B cell (primary cell): ENCODE results near the gene KIF14. TPM values are rescaled to one million over a fixed set of nuclear protein-coding genes. Genes with fewer than 3 reads are reported as not detected.

ENCODE experiments used
- ATAC-seq: fragments of 200-7000 bp; cut with Tn5 transposase; one replicate; pipeline ENCODE4 v1.10.0; 2021; ENCODE audit warnings: low read depth, mild to moderate bottlenecking, moderate number of reproducible peaks, moderate library complexity
- CTCF ChIA-PET: fragments of 350-600 bp; sonication (Branson Sonifier 250); formaldehyde crosslinking; loops from one replicate; lab custom pipeline; 2021; ENCODE audit warnings: antibody characterized with exemption, inconsistent platforms; lab: Charles Lee
- POLR2A ChIA-PET: fragments of 350-600 bp; sonication (Branson Sonifier 250); formaldehyde crosslinking; loops from one replicate; lab custom pipeline; 2021; ENCODE audit warnings: antibody characterized with exemption; lab: Charles Lee
- DNase-seq: peaks from one replicate; pipeline ENCODE4 v3.0.0; 2013
- H2AFZ ChIP-seq: 2 replicates; pipeline ENCODE4 v1.6.1; 2012; ENCODE audit warnings: mild to moderate bottlenecking, low read depth, low read length; ENCODE audit not compliant: insufficient read depth, poor library complexity, severe bottlenecking
- H3K27ac ChIP-seq, 2 donors: 1 replicate in 1 of 2; 2 replicates in 1 of 2; pipeline ENCODE4 v1.5.1; 2012 to 2013; ENCODE audit warnings: low read length in 2 of 2, mild to moderate bottlenecking in 2 of 2, moderate library complexity in 1 of 2
- H3K27me3 ChIP-seq, 4 experiments: fragments of 200-600 bp in 1 of 4; sonication (generic) in 1 of 4; replicated peaks in 1 of 4; 1 replicate in 2 of 4; 2 replicates in 2 of 4; pipeline versions ENCODE4 v1.6.1 to v1.7.0; 2013 to 2016; ENCODE audit warnings: low read length in 3 of 4, mild to moderate bottlenecking in 2 of 4, mixed read lengths in 1 of 4, moderate library complexity in 1 of 4; ENCODE audit not compliant: insufficient read depth in 4 of 4, control insufficient read depth in 3 of 4; ENCODE audit errors: control extremely low read depth in 1 of 4
- H3K36me3 ChIP-seq, 2 experiments: replicated peaks in 1 of 2; 1 replicate in 1 of 2; 2 replicates in 1 of 2; pipeline versions ENCODE4 v1.6.1 to v1.7.1; 2013; ENCODE audit warnings: low read length in 1 of 2; ENCODE audit not compliant: insufficient read depth in 2 of 2, control insufficient read depth in 1 of 2; ENCODE audit errors: control extremely low read depth in 1 of 2, extremely low read depth in 1 of 2
- H3K4me1 ChIP-seq, 2 donors: fragments of 200-600 bp in 1 of 2; sonication (generic) in 1 of 2; 1 replicate in 1 of 2; 2 replicates in 1 of 2; pipeline versions ENCODE4 v1.5.1 to v1.6.1; 2013 to 2017; ENCODE audit warnings: low read length in 2 of 2; ENCODE audit not compliant: control insufficient read depth in 2 of 2, insufficient read depth in 2 of 2
- H3K4me2 ChIP-seq: replicated peaks from 2 replicates; pipeline ENCODE3; 2012; ENCODE audit warnings: mild to moderate bottlenecking, low read depth, low read length; ENCODE audit not compliant: poor library complexity, severe bottlenecking
- H3K4me3 ChIP-seq, 5 experiments: fragments of 200-600 bp in 1 of 5; sonication (generic) in 1 of 5; 1 replicate in 3 of 5; 2 replicates in 2 of 5; pipeline versions ENCODE4 v1.5.1 to v1.7.0; 2011 to 2016; ENCODE audit warnings: low read length in 4 of 5, mild to moderate bottlenecking in 4 of 5, low read depth in 2 of 5, control low read depth in 1 of 5, moderate library complexity in 1 of 5; ENCODE audit not compliant: insufficient read depth in 1 of 5; ENCODE audit errors: control extremely low read depth in 1 of 5, extremely low read depth in 1 of 5
- H3K79me2 ChIP-seq: fragments of 200-600 bp; sonication (generic); one replicate; pipeline ENCODE4 v1.6.0; 2016; ENCODE audit warnings: low read length; ENCODE audit not compliant: control insufficient read depth, insufficient read depth
- H3K9ac ChIP-seq: fragments of 200-600 bp; sonication (generic); 2 replicates; pipeline ENCODE4 v1.6.1; 2017; ENCODE audit warnings: mild to moderate bottlenecking, low read length, moderate library complexity
- H3K9me3 ChIP-seq, 3 donors: one replicate each; pipeline versions ENCODE4 v1.6.1 to v1.7.1; 2013; ENCODE audit warnings: low read length in 2 of 3; ENCODE audit not compliant: control insufficient read depth in 2 of 3, insufficient read depth in 1 of 3; ENCODE audit errors: control extremely low read depth in 1 of 3
- H4K20me1 ChIP-seq: 2 replicates; pipeline ENCODE4 v1.6.0; 2012; ENCODE audit warnings: mild to moderate bottlenecking, low read length; ENCODE audit not compliant: insufficient read depth, control insufficient read depth, poor library complexity, severe bottlenecking
- H3K27ac Mint-ChIP-seq: one replicate; pipeline ENCODE4 v1.8.0; 2021; ENCODE audit warnings: mixed read lengths
- H3K27me3 Mint-ChIP-seq: one replicate; pipeline ENCODE4 v1.8.0; 2021; ENCODE audit warnings: mixed read lengths
- H3K4me1 Mint-ChIP-seq: one replicate; pipeline ENCODE4 v1.8.0; 2021; ENCODE audit warnings: mixed read lengths
- H3K4me3 Mint-ChIP-seq: one replicate; pipeline ENCODE4 v1.8.0; 2021; ENCODE audit warnings: mixed read lengths
- H3K9me3 Mint-ChIP-seq: one replicate; pipeline ENCODE4 v1.8.0; 2022; ENCODE audit warnings: mixed read lengths; ENCODE audit not compliant: insufficient read depth
- CTCF ChIP-seq: fragments of 200-600 bp; IDR thresholded peaks from one replicate; pipeline ENCODE4 v1.8.0; 2022; ENCODE audit warnings: antibody characterized with exemption, mild to moderate bottlenecking
- EZH2 ChIP-seq: IDR thresholded peaks from 2 replicates; pipeline ENCODE4 v1.6.1; 2012; ENCODE audit warnings: borderline replicate concordance, low read depth, mild to moderate bottlenecking, moderate library complexity, low read length; ENCODE audit not compliant: insufficient read depth, poor library complexity, severe bottlenecking
- WGBS: methylation state at CpG from one replicate; pipeline ENCODE4 v1.1.5; 2013; ENCODE audit warnings: missing lambda C conversion rate; ENCODE audit not compliant: insufficient coverage; 5-methylcytosine and 5-hydroxymethylcytosine counted together
- intact Hi-C: fragments of 100-400 bp; cut with micrococcal nuclease; formaldehyde crosslinking; loops from one replicate; pipeline ENCODE4 v1.10.0; 2022
- polyA plus RNA-seq: library from polyadenylated mRNA; depleted of rRNA; stranded (reverse); fragments of >200 nt; gene quantifications from 2 replicates; pipeline ENCODE4 v1.2.3, GENCODE V29; 2012
- total RNA-seq, 2 donors: library from RNA; stranded (reverse); fragments of 120-200 nt in 1 of 2; gene quantifications; 1 replicate in 1 of 2; 2 replicates in 1 of 2; pipeline versions ENCODE4 v1.2.3 to v1.2.4, GENCODE V29; 2013 to 2022

The KIF14 gene
- total and polyA plus RNA-seq, 2 donors (not counting 1 experiment from before 2014, with no cell fraction given) = 0.01 to 0.15 TPM

- Histone ChIP-seq H3K9ac (no peak overlapping the region), H3K4me2 (no peak overlapping the region), H3K4me1 (no peaks in the 10 kb centered on the region), H3K79me2 (no peaks in the 10 kb centered on the region), H2AFZ (no peak overlapping the region), H3K36me3 (peaks cover 0 to 1% of the 10 kb centered on the region in 2 experiments), H4K20me1 (no peaks in the 10 kb centered on the region), H3K27ac (no peak overlapping the region), H3K9me3 (no peaks in the 10 kb centered on the region), H3K4me3 (no peak overlapping the region), H3K27me3 (no peaks in the 10 kb centered on the region)
- no CpG with 5 or more reads among the region's 1 CpG for WGBS
- no peak for TF ChIP-seq EZH2
- TF ChIP-seq CTCF = no peak
- ATAC-seq = no peak
- H3K4me1 Mint-ChIP-seq = peaks cover 1% of the 10 kb centered on the region
- H3K4me3 Mint-ChIP-seq = no peak overlapping the region
- no peaks in the 10 kb centered on the region for H3K9me3 Mint-ChIP-seq
- intact Hi-C loops = no loop called here
- no peaks in the 10 kb centered on the region for H3K27me3 Mint-ChIP-seq
- ChIA-PET POLR2A (no interaction called here), CTCF (no interaction called here)
- no peak for DNase-seq
- H3K27ac Mint-ChIP-seq = no peak overlapping the region
These were observed 56.2 kb downstream of the KIF14 start for GRCh38 chr1:200564319-200564718.

- Mint-ChIP-seq H3K27ac (no peak overlapping the region), H3K4me3 (no peak overlapping the region), H3K27me3 (no peaks in the 10 kb centered on the region), H3K9me3 (no peaks in the 10 kb centered on the region), H3K4me1 (peaks cover 1% of the 10 kb centered on the region)
- Histone ChIP-seq H3K27ac (no peak overlapping the region), H3K27me3 (no peaks in the 10 kb centered on the region), H3K79me2 (no peaks in the 10 kb centered on the region), H3K4me2 (no peak overlapping the region), H2AFZ (no peak overlapping the region), H3K4me3 (no peak overlapping the region), H3K9ac (no peak overlapping the region), H3K36me3 (no peaks in the 10 kb centered on the region), H3K4me1 (no peaks in the 10 kb centered on the region), H4K20me1 (no peaks in the 10 kb centered on the region), H3K9me3 (no peaks in the 10 kb centered on the region)
- no CpG with 5 or more reads among the region's 1 CpG for WGBS
- ChIA-PET POLR2A (no interaction called here), CTCF (interaction anchor here (1.0 to 1.3 kb wide), 3 partner anchors 10 to 274 kb away, joined by 3 read pairs; no protein-coding TSS in a partner anchor)
- TF ChIP-seq CTCF (no peak), EZH2 (no peak)
- intact Hi-C loops = no loop called here
- no peak for ATAC-seq
- DNase-seq = no peak
These were observed 58.7 kb downstream of the KIF14 start for GRCh38 chr1:200561856-200562214.
